K562 (cell line): ENCODE data around the gene KRTAP25-1. TPM values are rescaled to one million over a fixed set of nuclear protein-coding genes. Genes with fewer than 3 reads are reported as not detected.

Experiments used
- ATAC-seq: fragments of 200-7000 bp; cut with Tn5 transposase; 3 replicates; pipeline ENCODE4 v1.9.1; 2020; ENCODE audit warnings: moderate library complexity
- BruUV-seq: library from RNA; stranded (reverse); fragments of 400-500 nt; replicated peaks from 2 replicates; lab custom pipeline; 2021; lab: Mats Ljungman, UMichigan
- CTCF ChIA-PET: fragments of 300-600 bp; formaldehyde crosslinking; extraction: SDS; loops from one replicate; lab custom pipeline; 2021; ENCODE audit warnings: low intra/inter-chr PET ratio; lab: Yijun Ruan, JAX
- POLR2A ChIA-PET: fragments of 300-600, 350-650 bp; sonication (Branson Sonifier 250); formaldehyde crosslinking; extraction: SDS; loops from one replicate; lab custom pipeline; 2021; ENCODE audit warnings: antibody characterized with exemption, inconsistent platforms; lab: Yijun Ruan, JAX
- DNase-seq, 4 experiments: peaks; one replicate each; pipeline versions ENCODE4 v3.0.0 to v3.0.0-alpha.2; 2011 to 2018; ENCODE audit warnings: low spot score in 3 of 4, mixed read lengths in 3 of 4; ENCODE audit errors: extremely low read depth in 1 of 4
- FAIRE-seq: peaks from 2 replicates; lab custom pipeline; 2011; peaks lifted over from hg19 to GRCh38; lab: Jason Lieb, UNC
- H2AFZ ChIP-seq: 2 replicates; pipeline ENCODE4 v1.6.0; 2011; ENCODE audit warnings: low read depth, low read length, control low read depth, inconsistent platforms
- H3K27ac ChIP-seq: fragments of 200-600 bp; 3 replicates; pipeline ENCODE4 v1.8.0; 2011; ENCODE audit warnings: low read depth, mild to moderate bottlenecking, control low read depth, inconsistent platforms, low read length, moderate library complexity, mixed read lengths; ENCODE audit errors: extremely low read depth
- H3K27me3 ChIP-seq, 2 experiments: fragments of 300-600 bp in 1 of 2; 2 replicates in 1 of 2; 3 replicates in 1 of 2; pipeline versions ENCODE4 v1.6.0 to v1.8.0; 2011; ENCODE audit warnings: inconsistent platforms in 2 of 2, low read length in 2 of 2, mild to moderate bottlenecking in 1 of 2, mixed read lengths in 1 of 2, moderate library complexity in 1 of 2; ENCODE audit not compliant: control insufficient read depth in 2 of 2, insufficient read depth in 2 of 2
- H3K36me3 ChIP-seq: fragments of 300-600 bp; 3 replicates; pipeline ENCODE4 v1.8.0; 2011; ENCODE audit warnings: mild to moderate bottlenecking, low read length, inconsistent platforms; ENCODE audit not compliant: control insufficient read depth, insufficient read depth
- H3K4me1 ChIP-seq, 2 experiments: fragments of 200-600 bp in 1 of 2; replicated peaks in 1 of 2; 2 replicates in 1 of 2; 3 replicates in 1 of 2; pipeline versions ENCODE4 v1.5.1 to v1.8.0; 2011; ENCODE audit warnings: inconsistent platforms in 2 of 2, low read length in 2 of 2, mild to moderate bottlenecking in 1 of 2, mixed read lengths in 1 of 2, moderate library complexity in 1 of 2; ENCODE audit not compliant: control insufficient read depth in 2 of 2, insufficient read depth in 2 of 2
- H3K4me2 ChIP-seq: 2 replicates; pipeline ENCODE4 v1.6.1; 2011; ENCODE audit warnings: low read length, control low read depth, inconsistent platforms, mixed read lengths; ENCODE audit not compliant: insufficient read depth
- H3K4me3 ChIP-seq: fragments of 200-600 bp; sonication (generic), shearing (Covaris generic); 2 replicates; pipeline ENCODE4 v1.5.1; 2016; ENCODE audit warnings: control low read depth, inconsistent platforms
- H3K79me2 ChIP-seq: fragments of 200-600 bp; 3 replicates; pipeline ENCODE4 v1.8.0; 2011; ENCODE audit warnings: low read length, inconsistent platforms; ENCODE audit not compliant: control insufficient read depth, insufficient read depth
- H3K9ac ChIP-seq, 2 experiments: 2 replicates each; pipeline versions ENCODE4 v1.6.0 to v1.6.1; 2011; ENCODE audit warnings: low read depth in 2 of 2, low read length in 2 of 2, control low read depth in 1 of 2, inconsistent platforms in 1 of 2, mild to moderate bottlenecking in 1 of 2, mixed read lengths in 1 of 2; ENCODE audit not compliant: insufficient read depth in 1 of 2
- H3K9me1 ChIP-seq: one replicate; pipeline ENCODE4 v1.6.0; 2011; ENCODE audit warnings: inconsistent platforms, mild to moderate bottlenecking, low read length, moderate library complexity; ENCODE audit not compliant: control insufficient read depth, insufficient read depth
- H3K9me3 ChIP-seq: replicated peaks from 2 replicates; pipeline ENCODE4 v1.5.1; 2011; ENCODE audit warnings: low read depth, low read length, inconsistent platforms; ENCODE audit not compliant: control insufficient read depth, insufficient read depth
- H4K20me1 ChIP-seq: replicated peaks from 2 replicates; pipeline ENCODE4 v1.6.1; 2011; ENCODE audit warnings: low read length, inconsistent platforms, mixed read lengths; ENCODE audit not compliant: control insufficient read depth, insufficient read depth
- DDX20 ChIP-seq: fragments of 450-650 bp; IDR thresholded peaks from 2 replicates; pipeline ENCODE4 v1.6.1; 2016; ENCODE audit warnings: missing genetic modification characterization, low read depth, mild to moderate bottlenecking, missing compliant biosample characterization, moderate library complexity
- E2F6 ChIP-seq, 2 experiments: IDR thresholded peaks; 2 replicates each; pipeline ENCODE4 v1.6.1; 2011; ENCODE audit warnings: borderline replicate concordance in 1 of 2, control low read depth in 1 of 2, low read depth in 1 of 2, low read length in 1 of 2, mild to moderate bottlenecking in 1 of 2, mixed read lengths in 1 of 2, moderate library complexity in 1 of 2; ENCODE audit not compliant: insufficient read depth in 1 of 2, insufficient read length in 1 of 2, poor library complexity in 1 of 2, severe bottlenecking in 1 of 2; ENCODE audit errors: extremely low read depth in 1 of 2
- ESRRB ChIP-seq: fragments of 250-450 bp; sonication (Bioruptor Pico); IDR thresholded peaks from 2 replicates; pipeline ENCODE4 v1.5.0; 2020; ENCODE audit warnings: mild to moderate bottlenecking, moderate library complexity, borderline replicate concordance
- FOXA3 ChIP-seq, 2 experiments: fragments of 450-650 bp in 1 of 2; sonication (generic) in 1 of 2; formaldehyde crosslinking; IDR thresholded peaks in 1 of 2; conservative IDR thresholded peaks in 1 of 2; 2 replicates each; pipeline versions ENCODE4 v1.4.0 to v1.8.0; 2020 to 2022; ENCODE audit warnings: mild to moderate bottlenecking in 2 of 2, missing genetic modification reagents in 1 of 2
- LEF1 ChIP-seq: fragments of 450-650 bp; IDR thresholded peaks from 2 replicates; pipeline ENCODE4 v1.6.1; 2016; ENCODE audit warnings: mild to moderate bottlenecking
- NCOR1 ChIP-seq: fragments of 450-650 bp; IDR thresholded peaks from 2 replicates; pipeline ENCODE4 v1.6.1; 2016; ENCODE audit warnings: mild to moderate bottlenecking, moderate library complexity
- NONO ChIP-seq, 2 experiments: fragments of 200-400 bp in 1 of 2; fragments of 450-650 bp in 1 of 2; formaldehyde crosslinking in 1 of 2; IDR thresholded peaks; 2 replicates each; pipeline ENCODE4 v1.6.1; 2017; ENCODE audit warnings: low read depth in 2 of 2, mild to moderate bottlenecking in 2 of 2, moderate library complexity in 2 of 2, low read length in 1 of 2
- RCOR1 ChIP-seq, 2 experiments: IDR thresholded peaks; 2 replicates each; pipeline ENCODE4 v1.6.1; 2012; ENCODE audit warnings: low read depth in 2 of 2, low read length in 2 of 2, borderline replicate concordance in 1 of 2, improper control_type of control experiment in 1 of 2
- TGIF2 ChIP-seq: sonication (generic); formaldehyde crosslinking; IDR thresholded peaks from 2 replicates; pipeline ENCODE4 v1.8.1; 2022; ENCODE audit warnings: mild to moderate bottlenecking, missing genetic modification reagents, moderate library complexity
- THAP12 ChIP-seq: fragments of 250-450 bp; sonication (Bioruptor Pico); IDR thresholded peaks from 2 replicates; pipeline ENCODE4 v1.9.0; 2021; ENCODE audit warnings: mild to moderate bottlenecking, inconsistent platforms
- ZNF395 ChIP-seq: fragments of 200-800 bp; sonication (Bioruptor generic); IDR thresholded peaks from 2 replicates; pipeline ENCODE4 v1.6.1; 2017; ENCODE audit warnings: missing genetic modification characterization, missing compliant biosample characterization
- ZNF75A ChIP-seq: fragments of 450-650 bp; formaldehyde crosslinking; IDR thresholded peaks from 2 replicates; pipeline ENCODE4 v1.4.0; 2020; ENCODE audit warnings: mild to moderate bottlenecking
- ZNF830 ChIP-seq: fragments of 250-450 bp; sonication (Bioruptor Pico); IDR thresholded peaks from 2 replicates; pipeline ENCODE4 v1.5.0; 2021; ENCODE audit warnings: mild to moderate bottlenecking
- ZSCAN32 ChIP-seq: fragments of 450-650 bp; formaldehyde crosslinking; IDR thresholded peaks from 2 replicates; pipeline ENCODE4 v1.4.0; 2020; ENCODE audit warnings: mild to moderate bottlenecking, moderate library complexity
- WGBS: fragments of 100-300 bp; shearing (Covaris generic); methylation state at CpG from one replicate; pipeline ENCODE4 v1.1.6; 2016; ENCODE audit warnings: low coverage, mixed read lengths; ENCODE audit not compliant: insufficient coverage; ENCODE audit errors: missing lambda C conversion rate; 5-methylcytosine and 5-hydroxymethylcytosine counted together
- in situ Hi-C: fragments of 300-500 bp; cut with MboI; formaldehyde crosslinking; loops from 4 replicates; pipeline ENCODE4 v1.15.0; 2018; ENCODE audit warnings: inconsistent platforms, mixed read lengths
- intact Hi-C: fragments of 100-400 bp; cut with micrococcal nuclease; formaldehyde crosslinking; loops from 2 replicates; pipeline ENCODE4 v1.14.2; 2022
- polyA plus RNA-seq, 8 experiments: library from polyadenylated mRNA; depleted of rRNA in 4 of 8; stranded (reverse) in 5 of 8; unstranded in 3 of 8; fragments of >200 nt; fragmentation: Nextera tagmentation in 2 of 8; fragmentation: Illumina TruSeq in 1 of 8; extraction: Ambion mirVana in 2 of 8; extraction: Trizol in 1 of 8; gene quantifications; 2 replicates each; pipeline versions ENCODE4 v1.2.1 to v1.2.3, GENCODE V29; 2011 to 2014; ENCODE audit warnings: inconsistent platforms in 1 of 8, missing spikeins in 1 of 8
- total RNA-seq, 7 experiments: library from RNA; depleted of rRNA in 6 of 7; stranded (reverse); fragments of >200 nt in 6 of 7; fragmentation: Illumina TruSeq in 2 of 7; extraction: Trizol in 2 of 7; gene quantifications; 2 replicates each; pipeline versions ENCODE4 v1.2.1 to v1.2.3, GENCODE V29; 2011 to 2021; ENCODE audit warnings: low replicate concordance in 1 of 7
- TF ChIP-seq, protein P1 (sequence below): fragments of 250-450 bp; sonication (Bioruptor Pico); IDR thresholded peaks from 2 replicates; pipeline ENCODE4 v1.5.1; 2021; ENCODE audit warnings: mild to moderate bottlenecking

Gene KRTAP25-1
- total and polyA plus RNA-seq, 9 of the 15 experiments (the other 6 are each of a cell fraction or from before 2014, with no cell fraction given), result not detected

- no peak for TF ChIP-seq ZNF395 (CRISPR knock-in tag)
- no peak for TF ChIP-seq NCOR1
Measured at GRCh38 chr21:30255679-30256078, 33.6 kb downstream of the KRTAP25-1 start (continued).

DNA sequence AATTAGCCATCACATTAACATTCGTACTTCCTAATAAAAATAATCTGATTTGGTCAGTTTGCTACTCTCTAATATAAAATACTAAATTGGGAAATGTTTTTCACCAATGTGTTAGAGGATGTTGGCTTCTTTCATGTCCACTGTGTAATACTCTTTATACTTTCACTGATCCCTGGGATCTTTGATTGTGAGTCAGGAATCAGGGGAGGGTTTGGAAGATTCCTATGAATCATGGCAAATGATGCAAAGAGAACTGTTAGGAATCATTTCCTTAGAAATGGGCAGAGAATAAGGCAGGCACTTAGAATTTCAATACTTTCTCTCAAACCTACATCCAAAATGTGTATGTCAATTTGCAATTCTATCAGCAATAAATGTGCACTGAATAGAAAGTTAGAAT, 37.5 kb downstream of the KRTAP25-1 start:
- no peaks in the 10 kb centered on the region for H3K9me3 ChIP-seq
- CTCF ChIA-PET, result no interaction called here

More for the DNA sequence above, 37.5 kb downstream of the KRTAP25-1 start:
- 0% methylated on average over 1 of the region's 1 CpG for WGBS
- Histone ChIP-seq H2AFZ (no peak overlapping the region), H3K27me3 (no peaks in the 10 kb centered on the region), H3K4me2 (no peak overlapping the region), H3K79me2 (no peaks in the 10 kb centered on the region), H3K36me3 (no peaks in the 10 kb centered on the region), H3K4me3 (no peak overlapping the region), H3K9ac (no peak overlapping the region), H4K20me1 (no peaks in the 10 kb centered on the region), H3K9me1 (no peaks in the 10 kb centered on the region), H3K4me1 (no peaks in the 10 kb centered on the region), H3K27ac (no peak overlapping the region)
- no TSS peak for BruUV-seq
- DNase-seq, result no peak
- intact Hi-C loops (no loop called here), in situ Hi-C loops (no loop called here)
- POLR2A ChIA-PET, result no interaction called here
- no peak for FAIRE-seq
- ATAC-seq, result no peak
- no peak for TF ChIP-seq LEF1
- no peak for TF ChIP-seq ESRRB
- no peak for TF ChIP-seq ZSCAN32 (CRISPR knock-in tag)
- no peak for TF ChIP-seq NONO (IDR thresholded peaks at IDR 0.05; ENCODE audit: low read depth in 2 of 2, low read length in 1 of 2)
- no peak for TF ChIP-seq FOXA3 (CRISPR knock-in tag; conservative IDR thresholded peaks at IDR 0.05 in 1 of 2, IDR thresholded peaks at IDR 0.05 in 1 of 2)
- TF ChIP-seq THAP12 (CRISPR knock-in tag), result no peak
- TF ChIP-seq ZNF830, result no peak
- TF ChIP-seq DDX20 (tag), result no peak
- no peak for TF ChIP-seq E2F6 (IDR thresholded peaks at IDR 0.05; ENCODE audit: borderline replicate concordance in 1 of 2, extremely low read depth in 1 of 2, insufficient read depth in 1 of 2, insufficient read length in 1 of 2, low read depth in 1 of 2, low read length in 1 of 2, poor library complexity in 1 of 2, severe bottlenecking in 1 of 2)
- TF ChIP-seq TGIF2 (CRISPR knock-in tag), result no peak
- TF ChIP-seq ZNF75A (CRISPR knock-in tag), result no peak
- TF ChIP-seq, protein P1, sequence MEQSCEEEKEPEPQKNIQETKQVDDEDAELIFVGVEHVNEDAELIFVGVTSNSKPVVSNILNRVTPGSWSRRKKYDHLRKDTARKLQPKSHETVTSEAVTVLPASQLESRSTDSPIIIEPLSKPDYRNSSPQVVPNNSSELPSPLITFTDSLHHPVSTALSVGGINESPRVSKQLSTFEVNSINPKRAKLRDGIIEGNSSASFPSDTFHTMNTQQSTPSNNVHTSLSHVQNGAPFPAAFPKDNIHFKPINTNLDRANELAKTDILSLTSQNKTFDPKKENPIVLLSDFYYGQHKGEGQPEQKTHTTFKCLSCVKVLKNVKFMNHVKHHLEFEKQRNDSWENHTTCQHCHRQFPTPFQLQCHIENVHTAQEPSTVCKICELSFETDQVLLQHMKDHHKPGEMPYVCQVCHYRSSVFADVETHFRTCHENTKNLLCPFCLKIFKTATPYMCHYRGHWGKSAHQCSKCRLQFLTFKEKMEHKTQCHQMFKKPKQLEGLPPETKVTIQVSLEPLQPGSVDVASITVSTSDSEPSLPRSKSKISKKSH (CRISPR knock-in tag), result no peak
- TF ChIP-seq RCOR1 (IDR thresholded peaks at IDR 0.05; ENCODE audit: borderline replicate concordance in 1 of 2, low read depth in 2 of 2, low read length in 2 of 2), result no peak
